Smooth muscle cell (in vitro differentiated cells): ENCODE data around the gene GEMIN7. TPM values are rescaled to one million over a fixed set of nuclear protein-coding genes. Genes with fewer than 3 reads are reported as not detected.

Experiments used
- DNase-seq: peaks from one replicate; lab custom pipeline; 2025; ENCODE audit not compliant: unreplicated experiment; lab: John Stamatoyannopoulos, UW
- H2AFZ ChIP-seq: fragments of 200-600 bp; sonication (generic); 2 replicates; pipeline ENCODE4 v1.6.0; 2016; ENCODE audit warnings: antibody characterized with exemption, low read depth, mild to moderate bottlenecking
- H3F3A ChIP-seq: fragments of 200-600 bp; sonication (generic); 2 replicates; pipeline ENCODE4 v1.6.0; 2017; ENCODE audit warnings: antibody characterized with exemption, low read depth
- H3K27ac ChIP-seq: fragments of 200-600 bp; sonication (generic); 2 replicates; pipeline ENCODE4 v1.5.1; 2016; ENCODE audit warnings: low read depth, mild to moderate bottlenecking
- H3K27me3 ChIP-seq: fragments of 200-600 bp; sonication (generic); 2 replicates; pipeline ENCODE4 v1.6.1; 2016; ENCODE audit warnings: low read depth, mild to moderate bottlenecking
- H3K36me3 ChIP-seq: fragments of 200-600 bp; sonication (generic); 2 replicates; pipeline ENCODE4 v1.5.1; 2016; ENCODE audit warnings: low read depth
- H3K4me1 ChIP-seq: fragments of 200-600 bp; sonication (generic); 2 replicates; pipeline ENCODE4 v1.5.1; 2016; ENCODE audit warnings: low read depth
- H3K4me2 ChIP-seq: fragments of 200-600 bp; sonication (generic); 2 replicates; pipeline ENCODE4 v1.6.0; 2016; ENCODE audit warnings: mild to moderate bottlenecking
- H3K4me3 ChIP-seq: fragments of 200-600 bp; sonication (generic); 2 replicates; pipeline ENCODE4 v1.5.1; 2016; ENCODE audit warnings: mild to moderate bottlenecking
- H3K79me2 ChIP-seq: fragments of 200-600 bp; sonication (generic); 2 replicates; pipeline ENCODE4 v1.6.0; 2016; ENCODE audit warnings: low read depth, mild to moderate bottlenecking
- H3K9ac ChIP-seq: fragments of 200-600 bp; sonication (generic); 2 replicates; pipeline ENCODE4 v1.6.0; 2016; ENCODE audit warnings: low read depth
- H3K9me3 ChIP-seq: fragments of 200-600 bp; sonication (generic); replicated peaks from 2 replicates; pipeline ENCODE4 v1.5.1; 2016; ENCODE audit warnings: low read depth
- H4K20me1 ChIP-seq: fragments of 200-600 bp; sonication (generic); 2 replicates; pipeline ENCODE4 v1.6.0; 2016; ENCODE audit warnings: low read depth
- CTCF ChIP-seq: fragments of 200-600 bp; sonication (generic); IDR thresholded peaks from 2 replicates; pipeline ENCODE4 v1.5.1; 2017; ENCODE audit warnings: borderline replicate concordance, mild to moderate bottlenecking, antibody characterized with exemption; ENCODE audit not compliant: insufficient read depth, poor library complexity, severe bottlenecking
- WGBS: methylation state at CpG from one replicate; pipeline ENCODE4 v1.1.7; 2016; ENCODE audit warnings: low lambda C conversion rate; 5-methylcytosine and 5-hydroxymethylcytosine counted together
- polyA plus RNA-seq: library from polyadenylated mRNA; unstranded; fragments of >200 nt; fragmentation: Nextera tagmentation; extraction: Ambion mirVana; gene quantifications from 2 replicates; pipeline ENCODE4 v1.2.1, GENCODE V29; 2016
- total RNA-seq: library from RNA; depleted of rRNA; stranded (reverse); fragments of >200 nt; gene quantifications from 2 replicates; pipeline ENCODE4 v1.2.3, GENCODE V29; 2014

GEMIN7 gene
- total and polyA plus RNA-seq, 2 experiments from 2014 or later, result 50.6 to 67.0 TPM

- Histone ChIP-seq H3K27me3 (no peaks in the 10 kb centered on the region), H4K20me1 (peaks cover 95% of the 10 kb centered on the region), H3K9me3 (no peaks in the 10 kb centered on the region), H3K9ac (no peak overlapping the region), H3K79me2 (peaks cover 31% of the 10 kb centered on the region), H3K4me3 (no peak overlapping the region), H3F3A (no peaks in the 10 kb centered on the region), H3K36me3 (no peaks in the 10 kb centered on the region), H2AFZ (no peak overlapping the region), H3K4me2 (no peak overlapping the region), H3K4me1 (peaks cover 5% of the 10 kb centered on the region), H3K27ac (no peak overlapping the region)
- no peak for DNase-seq
- no peak for TF ChIP-seq CTCF
- WGBS, result 98% methylated on average over 21 of the region's 21 CpGs
Measured at GRCh38 chr19:45135176-45135885, 56.3 kb downstream of the GEMIN7 start.

GRCh38 chr19:45136507-45137178 lies 57.6 kb downstream of the GEMIN7 start:
- WGBS, result 95% methylated on average over 12 of the region's 12 CpGs
- Histone ChIP-seq H2AFZ (no peak overlapping the region), H3K4me3 (no peak overlapping the region), H3K27me3 (no peaks in the 10 kb centered on the region), H3K27ac (no peak overlapping the region), H3K4me2 (no peak overlapping the region), H4K20me1 (peaks cover 89% of the 10 kb centered on the region), H3K9ac (no peak overlapping the region), H3K9me3 (no peaks in the 10 kb centered on the region), H3F3A (no peaks in the 10 kb centered on the region), H3K79me2 (peaks cover 31% of the 10 kb centered on the region), H3K36me3 (no peaks in the 10 kb centered on the region), H3K4me1 (no peaks in the 10 kb centered on the region)
- TF ChIP-seq CTCF, result no peak
- no peak for DNase-seq

GRCh38 chr19:45137179-45137761 lies 58.2 kb downstream of the GEMIN7 start:
- Histone ChIP-seq H2AFZ (no peak overlapping the region), H3K4me2 (no peak overlapping the region), H3F3A (no peaks in the 10 kb centered on the region), H3K79me2 (peaks cover 26% of the 10 kb centered on the region), H3K27me3 (no peaks in the 10 kb centered on the region), H3K27ac (no peak overlapping the region), H3K4me3 (no peak overlapping the region), H3K4me1 (no peaks in the 10 kb centered on the region), H3K9me3 (no peaks in the 10 kb centered on the region), H3K9ac (no peak overlapping the region), H4K20me1 (peaks cover 83% of the 10 kb centered on the region), H3K36me3 (no peaks in the 10 kb centered on the region)
- no peak for TF ChIP-seq CTCF
- no peak for DNase-seq
- WGBS, result 94% methylated on average over 17 of the region's 17 CpGs
